ENCODE measurements around the gene TLE6. TPM values are rescaled to one million over a fixed set of nuclear protein-coding genes. Genes with fewer than 3 reads are reported as not detected.

The TLE6 gene
- total RNA-seq, 4 donors from 2014 or later: 0.44 to 13.5 (median 2.7) TPM

GRCh38 chr19:3020321-3020960 lies 43.1 kb downstream of the TLE6 start:
- no peak overlapping the region for H3K4me3 ChIP-seq
- no peaks in the 10 kb centered on the region for H3K9me3 ChIP-seq
- H3K4me1 ChIP-seq: peaks cover 0 to 32% (median 4%) of the 10 kb centered on the region in 4 donors
- peak overlapping the region in 3 of 4 donors; percentile 68 to 84 (median 83) for H3K27ac ChIP-seq
- WGBS, 2 donors: 33 to 50% methylated on average over 18 of the region's 18 CpGs
- H3K36me3 ChIP-seq: peaks cover 0 to 29% (median 0%) of the 10 kb centered on the region in 3 donors
- no peak for DNase-seq (ENCODE audit: low spot score in 2 of 2)
- peak in 1 of 2 donors; percentile 38 for TF ChIP-seq POLR2A (IDR thresholded peaks at IDR 0.05)
- TF ChIP-seq EP300 (IDR thresholded peaks at IDR 0.05): peak; percentile 50 to 81
- TF ChIP-seq CTCF (IDR thresholded peaks at IDR 0.05): no peak
- no peaks in the 10 kb centered on the region for H3K27me3 ChIP-seq

GRCh38 chr19:3024509-3024869 lies 47.1 kb downstream of the TLE6 start:
- TF ChIP-seq EP300 (IDR thresholded peaks at IDR 0.05) (no peak), CTCF (IDR thresholded peaks at IDR 0.05) (no peak), POLR2A (IDR thresholded peaks at IDR 0.05) (no peak)
- H3K4me1 ChIP-seq: peaks cover 0 to 52% (median 5%) of the 10 kb centered on the region in 4 donors

GRCh38 chr19:3024870-3025548 lies 47.6 kb downstream of the TLE6 start:
- no peak for DNase-seq (ENCODE audit: low spot score in 2 of 2)
- Histone ChIP-seq H3K4me1 (peaks cover 0 to 52% (median 7%) of the 10 kb centered on the region in 4 donors), H3K27ac (peak overlapping the region in 3 of 4 donors; percentile 40 to 83 (median 61)), H3K27me3 (peaks cover 0 to 4% of the 10 kb centered on the region in 2 donors), H3K36me3 (peaks cover 0 to 18% (median 0%) of the 10 kb centered on the region in 3 donors), H3K4me3 (peak overlapping the region in 1 of 4 donors; percentile 18), H3K9me3 (no peaks in the 10 kb centered on the region)
- TF ChIP-seq POLR2A (IDR thresholded peaks at IDR 0.05) (no peak), CTCF (IDR thresholded peaks at IDR 0.05) (no peak), EP300 (IDR thresholded peaks at IDR 0.05) (no peak)
- WGBS, 2 donors: 51 to 66% methylated on average over 19 to 27 of the region's 30 CpGs

More at GRCh38 chr19:3024509-3024869, 47.1 kb downstream of the TLE6 start:
- H3K27ac ChIP-seq: peak overlapping the region in 2 of 4 donors; percentile 61 to 83
- H3K36me3 ChIP-seq: peaks cover 0 to 18% (median 0%) of the 10 kb centered on the region in 3 donors
- no peak for DNase-seq (ENCODE audit: low spot score in 2 of 2)
- no peaks in the 10 kb centered on the region for H3K9me3 ChIP-seq
- WGBS, 2 donors: 67 to 74% methylated on average over 5 of the region's 5 CpGs
- peak overlapping the region in 1 of 4 donors; percentile 18 for H3K4me3 ChIP-seq
- peaks cover 0 to 4% of the 10 kb centered on the region in 2 donors for H3K27me3 ChIP-seq

- H3K27me3 ChIP-seq: peaks cover 0 to 4% of the 10 kb centered on the region in 2 donors
Observed at GRCh38 chr19:3025549-3025886, 48.2 kb downstream of the TLE6 start.

More at GRCh38 chr19:3025549-3025886, 48.2 kb downstream of the TLE6 start:
- no peaks in the 10 kb centered on the region for H3K9me3 ChIP-seq
- H3K36me3 ChIP-seq: peaks cover 0 to 18% (median 0%) of the 10 kb centered on the region in 3 donors
- TF ChIP-seq CTCF (IDR thresholded peaks at IDR 0.05) (no peak), EP300 (IDR thresholded peaks at IDR 0.05) (no peak), POLR2A (IDR thresholded peaks at IDR 0.05) (no peak)
- H3K27ac ChIP-seq: peak overlapping the region in 3 of 4 donors; percentile 40 to 83 (median 61)
- H3K4me3 ChIP-seq: no peak overlapping the region
- peaks cover 0 to 50% (median 7%) of the 10 kb centered on the region in 4 donors for H3K4me1 ChIP-seq
- WGBS, 2 donors: 83 to 84% methylated on average over 3 to 9 of the region's 9 CpGs
- DNase-seq (ENCODE audit: low spot score in 2 of 2): no peak

All from tibial nerve (tissue), 4 donors.